Muscle layer of duodenum (tissue), 2 donors: ENCODE measurements around the gene PLXNA4.

Experiments used
- H3K27ac ChIP-seq: one replicate; pipeline ENCODE4 v1.7.0; 2013; ENCODE audit warnings: mild to moderate bottlenecking, low read length
- H3K27me3 ChIP-seq: one replicate; pipeline ENCODE4 v1.7.0; 2013; ENCODE audit warnings: low read depth, mild to moderate bottlenecking, control low read depth, low read length
- H3K36me3 ChIP-seq, 2 donors: one replicate each; pipeline ENCODE4 v1.7.0; 2013; ENCODE audit warnings: low read length in 2 of 2, control low read depth in 1 of 2, mild to moderate bottlenecking in 1 of 2; ENCODE audit not compliant: insufficient read depth in 2 of 2, control insufficient read depth in 1 of 2
- H3K4me1 ChIP-seq, 2 donors: one replicate each; pipeline ENCODE4 v1.7.0; 2013; ENCODE audit warnings: low read length in 2 of 2, mild to moderate bottlenecking in 2 of 2, control low read depth in 1 of 2, moderate library complexity in 1 of 2; ENCODE audit not compliant: insufficient read depth in 2 of 2, control insufficient read depth in 1 of 2
- H3K4me3 ChIP-seq, 2 donors: one replicate each; pipeline ENCODE4 v1.7.0; 2013; ENCODE audit warnings: low read length in 2 of 2, low read depth in 1 of 2, mild to moderate bottlenecking in 1 of 2
- H3K9me3 ChIP-seq, 2 donors: one replicate each; pipeline ENCODE4 v1.7.0; 2013; ENCODE audit warnings: low read length in 2 of 2, control low read depth in 1 of 2, mild to moderate bottlenecking in 1 of 2; ENCODE audit not compliant: control insufficient read depth in 1 of 2
- donor health status: healthy.

PLXNA4 gene

DNA sequence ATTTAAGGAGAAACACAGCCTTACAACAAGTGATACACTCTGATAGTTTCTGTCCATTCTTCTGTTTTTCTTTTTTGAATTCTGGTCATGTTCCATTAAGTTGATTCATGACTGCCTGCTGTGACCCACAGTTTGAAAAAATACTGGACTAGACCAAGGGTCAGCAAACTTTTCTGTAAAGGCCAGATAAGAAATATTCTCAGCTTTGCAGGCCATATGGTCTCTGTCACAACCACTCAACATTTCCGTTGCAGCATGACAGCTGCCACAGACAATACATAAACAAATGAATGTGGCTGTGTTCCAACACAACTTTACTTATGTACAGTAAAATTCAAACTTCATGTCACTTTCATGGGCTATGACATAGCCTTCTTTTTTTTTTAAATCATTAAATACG is 156.7 kb downstream of the PLXNA4 start:
- Histone ChIP-seq H3K27ac (no peak overlapping the region), H3K36me3 (no peaks in the 10 kb centered on the region), H3K4me1 (peaks cover 0 to 5% of the 10 kb centered on the region in 2 donors), H3K4me3 (no peak overlapping the region), H3K27me3 (no peaks in the 10 kb centered on the region), H3K9me3 (no peaks in the 10 kb centered on the region)

DNA sequence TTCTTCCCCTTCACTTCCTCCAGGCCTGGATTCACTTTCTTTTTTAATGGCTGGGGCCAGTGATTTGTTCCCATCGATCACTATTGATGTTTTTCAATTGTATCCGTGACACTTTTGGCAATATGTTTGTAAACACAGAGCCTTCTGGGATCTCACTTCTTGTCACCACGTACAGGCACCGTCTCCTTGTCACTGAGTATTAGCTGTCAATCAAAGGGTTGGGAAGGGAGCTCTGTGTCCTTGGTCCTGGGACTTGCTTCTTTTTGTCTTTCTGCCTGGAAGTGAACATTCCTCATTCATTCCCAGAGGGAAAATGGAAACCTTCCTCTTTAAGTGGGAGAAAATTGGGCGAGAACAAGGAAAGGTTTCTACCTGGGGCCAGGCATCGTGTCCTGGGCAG is 157.4 kb downstream of the PLXNA4 start:
- Histone ChIP-seq H3K27me3 (no peaks in the 10 kb centered on the region), H3K4me1 (peaks cover 0 to 5% of the 10 kb centered on the region in 2 donors), H3K4me3 (no peak overlapping the region), H3K36me3 (no peaks in the 10 kb centered on the region), H3K9me3 (no peaks in the 10 kb centered on the region), H3K27ac (no peak overlapping the region)

GRCh38 chr7:132417103-132417906 is 159.0 kb downstream of the PLXNA4 start:
- H3K27ac ChIP-seq, result no peak overlapping the region
- no peaks in the 10 kb centered on the region for H3K36me3 ChIP-seq
- H3K27me3 ChIP-seq, result no peaks in the 10 kb centered on the region
- no peak overlapping the region for H3K4me3 ChIP-seq
- H3K9me3 ChIP-seq, result no peaks in the 10 kb centered on the region
- peaks cover 0 to 5% of the 10 kb centered on the region in 2 donors for H3K4me1 ChIP-seq

GRCh38 chr7:132416395-132416794 is 159.9 kb downstream of the PLXNA4 start:
- Histone ChIP-seq H3K4me1 (peaks cover 0 to 5% of the 10 kb centered on the region in 2 donors), H3K4me3 (no peak overlapping the region), H3K36me3 (no peaks in the 10 kb centered on the region), H3K27me3 (no peaks in the 10 kb centered on the region), H3K27ac (no peak overlapping the region), H3K9me3 (no peaks in the 10 kb centered on the region)

- H3K27ac ChIP-seq, result no peak overlapping the region
- H3K9me3 ChIP-seq, result no peaks in the 10 kb centered on the region
- H3K4me1 ChIP-seq, result peaks cover 0 to 5% of the 10 kb centered on the region in 2 donors
- H3K27me3 ChIP-seq, result no peaks in the 10 kb centered on the region
- no peak overlapping the region for H3K4me3 ChIP-seq
- no peaks in the 10 kb centered on the region for H3K36me3 ChIP-seq
These were observed 161.0 kb downstream of the PLXNA4 start for GRCh38 chr7:132415259-132415658.

- Histone ChIP-seq H3K4me1 (peaks cover 0 to 5% of the 10 kb centered on the region in 2 donors), H3K4me3 (no peak overlapping the region), H3K27ac (no peak overlapping the region), H3K9me3 (no peaks in the 10 kb centered on the region), H3K36me3 (no peaks in the 10 kb centered on the region), H3K27me3 (no peaks in the 10 kb centered on the region)
These were observed 161.4 kb downstream of the PLXNA4 start for GRCh38 chr7:132414857-132415256.

DNA sequence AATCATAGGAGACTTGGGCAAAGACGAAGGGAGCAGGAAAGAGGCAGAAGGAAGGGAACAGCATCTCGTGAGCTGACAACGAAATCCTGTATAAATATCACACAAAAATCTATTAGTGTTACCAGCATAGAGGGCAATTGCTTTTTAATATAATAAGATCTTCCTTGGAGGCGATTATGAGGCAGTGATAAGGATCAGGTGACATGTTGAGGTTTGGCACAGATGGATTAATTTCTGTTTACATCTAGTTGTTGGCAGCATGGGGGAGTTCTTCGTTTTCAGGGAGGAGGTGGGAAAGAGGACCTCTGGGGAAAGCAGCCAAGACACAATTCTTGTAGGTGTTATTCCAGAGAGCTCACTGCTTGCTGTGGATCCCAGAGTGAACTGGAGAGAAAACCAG is 163.8 kb downstream of the PLXNA4 start:
- no peaks in the 10 kb centered on the region for H3K4me1 ChIP-seq
- H3K9me3 ChIP-seq, result no peaks in the 10 kb centered on the region
- H3K27me3 ChIP-seq, result no peaks in the 10 kb centered on the region
- H3K4me3 ChIP-seq, result no peak overlapping the region
- H3K36me3 ChIP-seq, result no peaks in the 10 kb centered on the region
- H3K27ac ChIP-seq, result no peak overlapping the region

- Histone ChIP-seq H3K9me3 (no peaks in the 10 kb centered on the region), H3K36me3 (no peaks in the 10 kb centered on the region), H3K4me3 (no peak overlapping the region), H3K27ac (no peak overlapping the region), H3K27me3 (no peaks in the 10 kb centered on the region), H3K4me1 (no peaks in the 10 kb centered on the region)
These were observed 165.3 kb downstream of the PLXNA4 start for GRCh38 chr7:132410861-132411541.

- Histone ChIP-seq H3K27me3 (no peaks in the 10 kb centered on the region), H3K4me1 (no peaks in the 10 kb centered on the region), H3K36me3 (no peaks in the 10 kb centered on the region), H3K9me3 (no peaks in the 10 kb centered on the region), H3K4me3 (no peak overlapping the region), H3K27ac (no peak overlapping the region)
These were observed 165.9 kb downstream of the PLXNA4 start for GRCh38 chr7:132410385-132410784.

- H3K4me3 ChIP-seq, result no peak overlapping the region
- H3K27ac ChIP-seq, result no peak overlapping the region
- H3K36me3 ChIP-seq, result no peaks in the 10 kb centered on the region
- H3K27me3 ChIP-seq, result no peaks in the 10 kb centered on the region
- H3K4me1 ChIP-seq, result peaks cover 0 to 7% of the 10 kb centered on the region in 2 donors
- H3K9me3 ChIP-seq, result no peaks in the 10 kb centered on the region
These were observed 168.5 kb downstream of the PLXNA4 start for GRCh38 chr7:132407764-132408163.

DNA sequence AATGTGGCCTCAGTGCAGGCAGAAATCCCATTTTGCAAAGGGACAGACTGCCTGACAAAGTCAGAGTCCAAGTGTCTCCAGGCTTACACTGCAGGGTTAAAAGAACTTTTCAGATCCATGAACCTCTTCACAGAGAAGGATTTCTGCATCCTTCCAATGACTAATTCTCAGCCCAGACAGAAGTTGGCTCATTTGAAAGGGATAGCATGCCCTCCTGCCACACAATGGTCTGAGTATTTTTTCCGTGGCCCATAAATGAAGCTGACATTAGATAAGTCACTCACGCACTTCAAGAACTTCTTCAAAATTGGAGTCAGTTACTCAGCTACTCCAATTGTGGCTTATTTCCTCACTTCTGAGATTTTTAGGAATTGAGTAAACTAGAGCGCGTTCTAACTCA is 170.2 kb downstream of the PLXNA4 start:
- H3K9me3 ChIP-seq, result no peaks in the 10 kb centered on the region
- no peaks in the 10 kb centered on the region for H3K36me3 ChIP-seq
- H3K4me1 ChIP-seq, result peaks cover 0 to 12% of the 10 kb centered on the region in 2 donors
- no peak overlapping the region for H3K27ac ChIP-seq
- H3K27me3 ChIP-seq, result no peaks in the 10 kb centered on the region
- no peak overlapping the region for H3K4me3 ChIP-seq
